ENCODE data around the gene EXOSC1. TPM values are rescaled to one million over a fixed set of nuclear protein-coding genes. Genes with fewer than 3 reads are reported as not detected.

Gene EXOSC1
- total RNA-seq, 1 donor from 2014 or later = 36.0 TPM

GRCh38 chr10:97442277-97442676, 3.5 kb downstream of the EXOSC1 start:
- Mint-ChIP-seq H3K27me3 (ENCODE audit: unreplicated experiment) (peaks cover 2% of the 10 kb centered on the region), H3K27ac (ENCODE audit: unreplicated experiment) (no peak overlapping the region), H3K4me1 (ENCODE audit: unreplicated experiment) (peaks cover 17% of the 10 kb centered on the region), H3K9me3 (ENCODE audit: unreplicated experiment) (no peaks in the 10 kb centered on the region), H3K4me3 (ENCODE audit: unreplicated experiment) (no peak overlapping the region), H3K36me3 (ENCODE audit: low read depth, unreplicated experiment) (peaks cover 10% of the 10 kb centered on the region)
- DNase-seq (ENCODE audit: low spot score) = no peak
- TF ChIP-seq CTCF (IDR thresholded peaks at IDR 0.05; ENCODE audit: unreplicated experiment) = no peak

DNA sequence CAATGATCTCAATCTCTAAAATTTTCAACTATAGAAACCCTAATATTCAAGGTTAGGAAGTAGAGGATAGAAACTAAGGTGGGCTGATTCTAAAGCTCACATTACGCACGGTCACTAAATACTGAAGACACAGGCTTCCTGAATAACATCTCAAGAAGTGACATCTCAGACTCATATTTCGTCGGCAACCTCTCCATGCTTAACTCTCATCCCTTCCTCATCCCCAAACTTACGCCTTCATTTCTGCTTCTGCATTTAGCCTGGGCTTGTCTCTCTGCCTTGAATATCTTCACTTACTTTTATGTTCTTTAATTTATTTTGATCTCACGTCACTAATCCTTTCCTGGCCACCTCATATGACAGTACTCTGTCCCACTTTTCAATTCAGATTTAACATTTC, 10.6 kb downstream of the EXOSC1 start:
- H3K4me1 Mint-ChIP-seq (ENCODE audit: unreplicated experiment) = no peaks in the 10 kb centered on the region
- no peaks in the 10 kb centered on the region for H3K27me3 Mint-ChIP-seq (ENCODE audit: unreplicated experiment)
- H3K27ac Mint-ChIP-seq (ENCODE audit: unreplicated experiment) = peak overlapping the region; percentile 0
- no peaks in the 10 kb centered on the region for H3K9me3 Mint-ChIP-seq (ENCODE audit: unreplicated experiment)
- H3K4me3 Mint-ChIP-seq (ENCODE audit: unreplicated experiment) = no peak overlapping the region
- TF ChIP-seq CTCF (IDR thresholded peaks at IDR 0.05; ENCODE audit: unreplicated experiment) = no peak
- no peak for DNase-seq (ENCODE audit: low spot score)
- peaks cover 29% of the 10 kb centered on the region for H3K36me3 Mint-ChIP-seq (ENCODE audit: low read depth, unreplicated experiment)

GRCh38 chr10:97434557-97434956, 11.2 kb downstream of the EXOSC1 start:
- Mint-ChIP-seq H3K9me3 (ENCODE audit: unreplicated experiment) (no peaks in the 10 kb centered on the region), H3K27me3 (ENCODE audit: unreplicated experiment) (no peaks in the 10 kb centered on the region), H3K4me1 (ENCODE audit: unreplicated experiment) (no peaks in the 10 kb centered on the region), H3K36me3 (ENCODE audit: low read depth, unreplicated experiment) (peaks cover 29% of the 10 kb centered on the region), H3K27ac (ENCODE audit: unreplicated experiment) (no peak overlapping the region), H3K4me3 (ENCODE audit: unreplicated experiment) (no peak overlapping the region)
- no peak for TF ChIP-seq CTCF (IDR thresholded peaks at IDR 0.05; ENCODE audit: unreplicated experiment)
- DNase-seq (ENCODE audit: low spot score) = no peak

- DNase-seq (ENCODE audit: low spot score) = no peak
- Mint-ChIP-seq H3K4me3 (ENCODE audit: unreplicated experiment) (no peak overlapping the region), H3K36me3 (ENCODE audit: low read depth, unreplicated experiment) (peaks cover 28% of the 10 kb centered on the region), H3K27me3 (ENCODE audit: unreplicated experiment) (no peaks in the 10 kb centered on the region), H3K4me1 (ENCODE audit: unreplicated experiment) (peaks cover 4% of the 10 kb centered on the region), H3K27ac (ENCODE audit: unreplicated experiment) (no peak overlapping the region), H3K9me3 (ENCODE audit: unreplicated experiment) (no peaks in the 10 kb centered on the region)
- no peak for TF ChIP-seq CTCF (IDR thresholded peaks at IDR 0.05; ENCODE audit: unreplicated experiment)
Measured at GRCh38 chr10:97434055-97434454, 11.8 kb downstream of the EXOSC1 start.

DNA sequence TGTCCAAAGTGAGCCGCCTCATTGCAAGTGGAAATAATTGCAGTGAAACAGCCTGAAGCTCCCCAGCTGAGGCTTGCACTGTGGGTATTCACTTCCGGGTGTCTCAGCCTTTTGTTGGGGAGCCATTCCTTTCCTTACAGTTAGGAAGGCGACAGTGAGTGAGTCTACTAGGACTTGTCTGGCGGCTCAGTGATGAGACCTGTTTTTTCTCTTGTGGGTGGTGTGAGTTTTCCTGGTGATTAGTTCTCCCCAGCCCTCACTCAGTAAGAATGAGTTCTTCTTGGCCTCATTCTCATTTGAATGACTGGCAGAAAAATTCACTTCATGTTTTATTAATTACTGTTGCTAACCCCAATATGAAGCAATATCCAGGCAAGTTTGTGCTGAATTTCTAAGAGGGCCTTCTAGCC, 17.2 kb downstream of the EXOSC1 start:
- peaks cover 3% of the 10 kb centered on the region for H3K27me3 Mint-ChIP-seq (ENCODE audit: unreplicated experiment)
- no peak for DNase-seq (ENCODE audit: low spot score)
- H3K4me1 Mint-ChIP-seq (ENCODE audit: unreplicated experiment) = peaks cover 16% of the 10 kb centered on the region
- H3K27ac Mint-ChIP-seq (ENCODE audit: unreplicated experiment) = peak overlapping the region; percentile 97
- peaks cover 22% of the 10 kb centered on the region for H3K36me3 Mint-ChIP-seq (ENCODE audit: low read depth, unreplicated experiment)
- TF ChIP-seq CTCF (IDR thresholded peaks at IDR 0.05; ENCODE audit: unreplicated experiment) = no peak
- H3K4me3 Mint-ChIP-seq (ENCODE audit: unreplicated experiment) = peak overlapping the region; percentile 81
- no peaks in the 10 kb centered on the region for H3K9me3 Mint-ChIP-seq (ENCODE audit: unreplicated experiment)

All from endothelial cell (in vitro differentiated cells).